OCI-LY7 (cell line): ENCODE data around the gene RAB24. TPM values are rescaled to one million over a fixed set of nuclear protein-coding genes. Genes with fewer than 3 reads are reported as not detected.

Source experiments
- BruUV-seq: library from RNA; stranded (reverse); fragments of 400-500 nt; replicated peaks from 2 replicates; lab custom pipeline; 2021; lab: Mats Ljungman, UMichigan
- CTCF ChIA-PET: fragments of 300-600 bp; sonication (Branson Sonifier 250); formaldehyde crosslinking; loops from one replicate; lab custom pipeline; 2022; ENCODE audit warnings: antibody characterized with exemption; ENCODE audit not compliant: unreplicated experiment; lab: Charles Lee
- POLR2A ChIA-PET: fragments of 300-600 bp; sonication (Branson Sonifier 250); formaldehyde crosslinking; loops from one replicate; lab custom pipeline; 2022; ENCODE audit warnings: antibody characterized with exemption; lab: Charles Lee
- DNase-seq: peaks from one replicate; pipeline ENCODE4 v3.0.0-alpha.2; 2015; ENCODE audit warnings: low spot score
- H2AFZ ChIP-seq: fragments of 200-600 bp; sonication (generic), shearing (Covaris generic); 2 replicates; pipeline ENCODE4 v1.6.1; 2014; ENCODE audit warnings: mild to moderate bottlenecking, antibody characterized with exemption, low read length, moderate library complexity
- H3K27ac ChIP-seq: fragments of 200-600 bp; sonication (generic); 2 replicates; pipeline ENCODE4 v1.5.1; 2014; ENCODE audit warnings: mixed run types, low read depth, mild to moderate bottlenecking, moderate library complexity, low read length, inconsistent platforms; ENCODE audit not compliant: poor library complexity, severe bottlenecking
- H3K36me3 ChIP-seq: fragments of 200-600 bp; sonication (generic); 2 replicates; pipeline ENCODE4 v1.6.1; 2014; ENCODE audit warnings: mild to moderate bottlenecking, antibody characterized with exemption, low read length, moderate library complexity, mixed read lengths; ENCODE audit not compliant: insufficient read depth
- H3K4me1 ChIP-seq: fragments of 200-600 bp; sonication (generic); 2 replicates; pipeline ENCODE4 v1.5.1; 2014; ENCODE audit warnings: mild to moderate bottlenecking, low read length; ENCODE audit not compliant: insufficient read depth, poor library complexity, severe bottlenecking
- H3K4me2 ChIP-seq: fragments of 200-600 bp; sonication (generic); 2 replicates; pipeline ENCODE4 v1.6.1; 2014; ENCODE audit warnings: mild to moderate bottlenecking, low read length
- H3K4me3 ChIP-seq: fragments of 200-600 bp; sonication (generic); 2 replicates; pipeline ENCODE4 v1.5.1; 2014; ENCODE audit warnings: mild to moderate bottlenecking, low read depth, low read length; ENCODE audit not compliant: poor library complexity, severe bottlenecking
- H3K79me2 ChIP-seq: fragments of 200-600 bp; sonication (generic); 2 replicates; pipeline ENCODE4 v1.6.1; 2016; ENCODE audit warnings: low read depth, mild to moderate bottlenecking, low read length, moderate library complexity, mixed read lengths; ENCODE audit not compliant: insufficient read depth
- H3K9me2 ChIP-seq: fragments of 200-600 bp; sonication (generic); 2 replicates; pipeline ENCODE4 v1.6.1; 2016; ENCODE audit warnings: mild to moderate bottlenecking, low read length, mixed read lengths; ENCODE audit not compliant: insufficient read depth
- H3K9me3 ChIP-seq: fragments of 200-600 bp; sonication (generic); 2 replicates; pipeline ENCODE4 v1.6.1; 2014; ENCODE audit warnings: mild to moderate bottlenecking, mixed run types, low read length, mixed read lengths
- H4K20me1 ChIP-seq: fragments of 200-600 bp; sonication (generic); 2 replicates; pipeline ENCODE4 v1.6.1; 2014; ENCODE audit warnings: mild to moderate bottlenecking, antibody characterized with exemption, low read length, moderate library complexity, mixed read lengths; ENCODE audit not compliant: insufficient read depth
- EZH2phosphoT487 ChIP-seq: fragments of 200-600 bp; sonication (generic); IDR thresholded peaks from 2 replicates; pipeline ENCODE4 v1.6.1; 2018; ENCODE audit warnings: low read depth, borderline replicate concordance, mild to moderate bottlenecking, mixed run types, antibody characterized with exemption, low read length, moderate library complexity, mixed read lengths
- intact Hi-C: fragments of 100-400 bp; cut with micrococcal nuclease; formaldehyde crosslinking; loops from one replicate; pipeline ENCODE4 v1.10.0; 2022; ENCODE audit not compliant: unreplicated experiment
- total RNA-seq, 2 experiments: library from RNA; depleted of rRNA in 1 of 2; stranded (reverse); fragments of >200 nt in 1 of 2; shearing (Covaris generic) in 1 of 2; gene quantifications; 2 replicates each; pipeline ENCODE4 v1.2.3, GENCODE V29; 2014 to 2022
- TF ChIP-seq, protein P1 (sequence below): fragments of 200-600 bp; sonication (generic); conservative IDR thresholded peaks from 2 replicates; pipeline ENCODE4 v1.5.1; 2014; ENCODE audit warnings: mild to moderate bottlenecking, antibody characterized with exemption, low read length, moderate library complexity, mixed read lengths

RAB24 gene
- total RNA-seq, 2 experiments from 2014 or later, result 25.8 to 36.1 TPM

DNA sequence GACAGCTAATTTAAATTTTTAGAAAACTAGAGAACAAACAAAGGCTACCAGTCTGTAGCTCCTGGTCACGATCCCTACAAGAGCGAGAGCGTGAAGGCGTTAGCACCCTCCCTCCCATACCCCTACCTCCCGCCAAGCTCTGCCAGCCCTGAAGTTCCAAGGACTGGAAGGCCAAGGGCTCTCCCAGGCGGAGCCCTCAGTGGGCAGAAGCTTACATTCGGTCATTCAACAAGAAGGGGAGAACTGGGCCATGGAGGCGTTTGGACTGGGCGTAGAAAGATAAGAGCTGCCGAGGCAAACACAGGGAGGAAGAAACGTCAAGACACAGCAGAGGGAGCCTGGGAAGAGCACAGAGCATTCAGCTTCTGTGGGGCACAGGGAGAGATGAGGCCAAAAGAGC, 5.2 kb upstream of the RAB24 start:
- Histone ChIP-seq H4K20me1 (peaks cover 29% of the 10 kb centered on the region), H3K79me2 (peaks cover 36% of the 10 kb centered on the region)
- POLR2A ChIA-PET, result interaction anchor here (0.6 to 1.2 kb wide), 4 partner anchors 10 to 198 kb away, joined by 3 to 4 read pairs (median 4); no protein-coding TSS in a partner anchor

DNA sequence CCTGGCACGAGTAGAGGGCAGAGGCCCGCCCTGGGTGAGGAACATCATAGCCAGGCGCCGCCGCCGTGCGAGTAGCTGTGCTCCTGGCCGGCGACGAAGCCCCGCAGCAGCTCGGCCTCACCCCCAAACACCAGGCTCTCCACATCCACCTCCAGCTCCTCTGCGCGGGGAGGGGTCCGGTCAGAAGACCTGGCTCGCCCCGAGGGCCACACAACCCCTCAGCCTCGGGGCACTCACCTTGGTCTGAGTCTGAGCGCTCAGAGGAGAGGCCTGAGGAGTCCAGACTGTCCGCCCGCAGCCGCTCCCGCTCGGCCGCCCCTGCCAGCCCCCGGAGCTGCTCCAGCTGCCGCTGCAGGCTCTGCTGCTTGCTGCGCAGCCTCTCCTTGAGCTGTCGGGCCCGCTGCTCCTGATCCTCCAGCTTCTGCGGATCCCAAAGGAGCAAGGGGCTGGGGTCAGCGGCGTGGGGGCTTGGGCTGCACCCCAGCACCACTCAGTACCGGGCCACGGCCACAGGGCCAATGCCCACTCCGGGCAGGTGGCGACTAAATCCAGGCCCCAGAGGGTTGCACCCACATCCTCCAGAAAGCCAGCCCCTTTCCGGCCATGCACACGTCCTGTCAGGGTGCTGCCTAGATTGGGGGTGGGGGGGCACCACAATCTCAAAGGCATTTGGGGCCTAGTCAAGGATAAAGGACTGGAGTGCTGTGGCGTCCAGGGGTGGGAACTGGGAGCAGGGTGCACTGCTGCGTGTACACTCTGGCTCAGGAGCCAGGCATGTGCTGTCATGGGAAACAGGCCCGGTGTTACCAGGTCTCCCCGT, 4.2 kb upstream of the RAB24 start:
- Histone ChIP-seq H3K36me3 (peaks cover 64% of the 10 kb centered on the region), H3K4me2 (peak overlapping the region; percentile 69), H2AFZ (no peak overlapping the region), H3K4me3 (peak overlapping the region; percentile 50), H3K79me2 (peaks cover 39% of the 10 kb centered on the region), H3K27ac (peak overlapping the region; percentile 92), H3K4me1 (peaks cover 63% of the 10 kb centered on the region), H3K9me3 (no peaks in the 10 kb centered on the region), H3K9me2 (no peaks in the 10 kb centered on the region), H4K20me1 (peaks cover 29% of the 10 kb centered on the region)
- TSS peak; percentile 29 for BruUV-seq
- TF ChIP-seq, protein P1, sequence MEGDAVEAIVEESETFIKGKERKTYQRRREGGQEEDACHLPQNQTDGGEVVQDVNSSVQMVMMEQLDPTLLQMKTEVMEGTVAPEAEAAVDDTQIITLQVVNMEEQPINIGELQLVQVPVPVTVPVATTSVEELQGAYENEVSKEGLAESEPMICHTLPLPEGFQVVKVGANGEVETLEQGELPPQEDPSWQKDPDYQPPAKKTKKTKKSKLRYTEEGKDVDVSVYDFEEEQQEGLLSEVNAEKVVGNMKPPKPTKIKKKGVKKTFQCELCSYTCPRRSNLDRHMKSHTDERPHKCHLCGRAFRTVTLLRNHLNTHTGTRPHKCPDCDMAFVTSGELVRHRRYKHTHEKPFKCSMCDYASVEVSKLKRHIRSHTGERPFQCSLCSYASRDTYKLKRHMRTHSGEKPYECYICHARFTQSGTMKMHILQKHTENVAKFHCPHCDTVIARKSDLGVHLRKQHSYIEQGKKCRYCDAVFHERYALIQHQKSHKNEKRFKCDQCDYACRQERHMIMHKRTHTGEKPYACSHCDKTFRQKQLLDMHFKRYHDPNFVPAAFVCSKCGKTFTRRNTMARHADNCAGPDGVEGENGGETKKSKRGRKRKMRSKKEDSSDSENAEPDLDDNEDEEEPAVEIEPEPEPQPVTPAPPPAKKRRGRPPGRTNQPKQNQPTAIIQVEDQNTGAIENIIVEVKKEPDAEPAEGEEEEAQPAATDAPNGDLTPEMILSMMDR, result no peak
- no peak for TF ChIP-seq EZH2phosphoT487
- POLR2A ChIA-PET, result interaction anchor here (0.6 to 1.2 kb wide), 3 partner anchors 11 to 197 kb away, joined by 3 to 4 read pairs (median 3); no protein-coding TSS in a partner anchor
- DNase-seq, result peak; percentile 62
- intact Hi-C loops, result loop anchor here (10.0 kb wide), 1 partner anchor 313 kb away; no protein-coding TSS in a partner anchor
- CTCF ChIA-PET, result interaction anchor here (0.5 to 0.9 kb wide), 2 partner anchors 118 to 179 kb away, joined by 3 to 5 read pairs; no protein-coding TSS in a partner anchor

More for the DNA sequence above, 5.2 kb upstream of the RAB24 start:
- no peak for TF ChIP-seq EZH2phosphoT487
- TF ChIP-seq, protein P1, result no peak
- H3K36me3 ChIP-seq, result peaks cover 64% of the 10 kb centered on the region
- H2AFZ ChIP-seq, result no peak overlapping the region
- H3K4me1 ChIP-seq, result peaks cover 71% of the 10 kb centered on the region
- no TSS peak for BruUV-seq
- H3K27ac ChIP-seq, result peak overlapping the region; percentile 92
- H3K9me2 ChIP-seq, result no peaks in the 10 kb centered on the region
- H3K4me2 ChIP-seq, result peak overlapping the region; percentile 86
- CTCF ChIA-PET, result interaction anchor here (0.5 to 0.9 kb wide), 4 partner anchors 12 to 180 kb away, joined by 3 to 5 read pairs (median 4); no protein-coding TSS in a partner anchor
- no peak overlapping the region for H3K4me3 ChIP-seq
- no peaks in the 10 kb centered on the region for H3K9me3 ChIP-seq
- intact Hi-C loops, result loop anchor here (10.0 kb wide), 1 partner anchor 314 kb away; no protein-coding TSS in a partner anchor
- no peak for DNase-seq
